Measurements from ENCODE around the gene SRCAP.

Gene SRCAP

GRCh38 chr16:30775392-30776188 lies 76.6 kb downstream of the SRCAP start (continued):
- peak; percentile 51 for TF ChIP-seq ZBTB44 (tag by site-specific recombination; IDR thresholded peaks at IDR 0.05)
- TF ChIP-seq ZNF114 (tag by site-specific recombination; IDR thresholded peaks at IDR 0.05) = no peak
- TF ChIP-seq ZNF518A (tag by site-specific recombination; conservative IDR thresholded peaks at IDR 0.05; ENCODE audit: low read depth) = 0 out of 2 replicates have a peak, but pooled peaks have one; percentile 28
- TF ChIP-seq ZFP41 (tag by site-specific recombination; IDR thresholded peaks at IDR 0.05; ENCODE audit: borderline replicate concordance) = no peak
- TF ChIP-seq REPIN1 (tag by site-specific recombination; IDR thresholded peaks at IDR 0.05; ENCODE audit: low read depth) = no peak; the same call in 1 of the 2 replicates
- TF ChIP-seq ZNF692 (tag by site-specific recombination; IDR thresholded peaks at IDR 0.05) = peak; percentile 79
- TF ChIP-seq ZNF791 (tag by site-specific recombination; IDR thresholded peaks at IDR 0.05) = no peak
- no peak for TF ChIP-seq ZSCAN18 (tag by site-specific recombination; IDR thresholded peaks at IDR 0.05)
- no peak; the same call in 1 of the 2 replicates for TF ChIP-seq PRDM6 (tag by site-specific recombination; IDR thresholded peaks at IDR 0.05)
- peak; percentile 94 for TF ChIP-seq ZBTB20 (tag by site-specific recombination; IDR thresholded peaks at IDR 0.05)
- no peak for TF ChIP-seq ZNF112 (tag by site-specific recombination; IDR thresholded peaks at IDR 0.05)
- peak; percentile 68 for TF ChIP-seq ZNF629 (tag by site-specific recombination; IDR thresholded peaks at IDR 0.05)
- no peak for TF ChIP-seq ZNF266 (tag by site-specific recombination; IDR thresholded peaks at IDR 0.05; ENCODE audit: low read depth)
- no peak for TF ChIP-seq HOXA7 (CRISPR knock-in tag; IDR thresholded peaks at IDR 0.05; ENCODE audit: borderline replicate concordance)
- no peak; the same call in 1 of the 2 replicates for TF ChIP-seq MZF1 (tag by site-specific recombination; IDR thresholded peaks at IDR 0.05; ENCODE audit: borderline replicate concordance)
- peak; percentile 58; the same call in 1 of the 2 replicates for TF ChIP-seq HOXD13 (CRISPR knock-in tag; IDR thresholded peaks at IDR 0.05; ENCODE audit: borderline replicate concordance)
- TF ChIP-seq MEIS1 (CRISPR knock-in tag; IDR thresholded peaks at IDR 0.05; ENCODE audit: borderline replicate concordance) = no peak; the same call in 1 of the 2 replicates
- peak; percentile 57 for TF ChIP-seq ZNF843 (tag by site-specific recombination; IDR thresholded peaks at IDR 0.05)
- TF ChIP-seq ZIC2 (tag by site-specific recombination; IDR thresholded peaks at IDR 0.05) = peak; percentile 75
- no peak for TF ChIP-seq ZSCAN23 (tag by site-specific recombination; IDR thresholded peaks at IDR 0.05)
- peak; percentile 58 for TF ChIP-seq GLIS2 (tag by site-specific recombination; IDR thresholded peaks at IDR 0.05)
- peak; percentile 58; the same call in 1 of the 2 replicates for TF ChIP-seq ZNF341 (tag by site-specific recombination; IDR thresholded peaks at IDR 0.05; ENCODE audit: low read depth)
- no peak for TF ChIP-seq ELK4 (IDR thresholded peaks at IDR 0.05; ENCODE audit: borderline replicate concordance, low read depth, low read length)
- TF ChIP-seq ZBTB6 (tag by site-specific recombination; IDR thresholded peaks at IDR 0.05) = peak; percentile 68; the same call in 1 of the 2 replicates
- TF ChIP-seq ZNF558 (tag by site-specific recombination; IDR thresholded peaks at IDR 0.05) = no peak

Data from HEK293 (cell line).